Measurements from ENCODE around the gene MRC2. TPM values are rescaled to one million over a fixed set of nuclear protein-coding genes. Genes with fewer than 3 reads are reported as not detected.

The MRC2 gene
- total and polyA plus RNA-seq, 9 of the 15 experiments (the other 6 are each of a cell fraction or from before 2014, with no cell fraction given) = 0.28 to 11.5 (median 6.6) TPM

DNA sequence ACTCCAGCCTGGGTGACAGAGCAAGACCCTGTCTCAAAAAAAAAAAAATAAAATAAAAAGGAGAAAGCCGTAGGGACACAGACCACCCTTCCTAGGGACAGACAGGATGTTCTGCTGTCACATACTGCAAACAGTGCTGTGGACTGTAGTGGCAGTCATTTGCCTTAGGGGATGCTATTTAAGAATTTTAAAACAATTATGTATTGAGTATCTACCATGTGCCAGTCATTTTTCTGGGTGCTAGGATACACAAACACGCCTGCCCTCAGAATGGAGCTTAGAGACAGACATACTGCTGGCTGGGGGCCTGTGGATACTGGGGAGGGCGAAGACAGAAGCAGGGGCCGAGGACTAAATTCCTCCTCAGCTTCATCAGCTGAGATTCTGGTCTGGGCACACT lies 45.5 kb downstream of the MRC2 start:
- DNase-seq (ENCODE audit: extremely low read depth in 1 of 4, low spot score in 3 of 4) = no peak
- H3K27ac ChIP-seq (ENCODE audit: extremely low read depth, low read depth, low read length) = no peak overlapping the region
- WGBS (ENCODE audit: insufficient coverage, low coverage, missing lambda C conversion rate) = 66% methylated on average over 4 of the region's 4 CpGs
- no peak overlapping the region for H2AFZ ChIP-seq (ENCODE audit: low read depth, low read length)
- no peak overlapping the region for H3K9ac ChIP-seq (ENCODE audit: insufficient read depth in 1 of 2, low read depth in 2 of 2, low read length in 2 of 2)
- H3K9me3 ChIP-seq (replicated peaks; ENCODE audit: control insufficient read depth, insufficient read depth, low read depth, low read length) = no peaks in the 10 kb centered on the region
- ATAC-seq = no peak
- BruUV-seq (replicated peaks) = no TSS peak
- no peaks in the 10 kb centered on the region for H3K9me1 ChIP-seq (ENCODE audit: control insufficient read depth, insufficient read depth, low read length)
- no peaks in the 10 kb centered on the region for H3K27me3 ChIP-seq (ENCODE audit: control insufficient read depth in 2 of 2, insufficient read depth in 2 of 2, low read length in 2 of 2)
- no peak for FAIRE-seq
- no peak for TF ChIP-seq EP400 (IDR thresholded peaks at IDR 0.05)
- TF ChIP-seq KAT8 (IDR thresholded peaks at IDR 0.05; ENCODE audit: low read depth) = no peak
- no peak for TF ChIP-seq ZNF75A (CRISPR knock-in tag; IDR thresholded peaks at IDR 0.05)
- TF ChIP-seq ZNF696 (CRISPR knock-in tag; conservative IDR thresholded peaks at IDR 0.05) = no peak
- TF ChIP-seq, protein P1, sequence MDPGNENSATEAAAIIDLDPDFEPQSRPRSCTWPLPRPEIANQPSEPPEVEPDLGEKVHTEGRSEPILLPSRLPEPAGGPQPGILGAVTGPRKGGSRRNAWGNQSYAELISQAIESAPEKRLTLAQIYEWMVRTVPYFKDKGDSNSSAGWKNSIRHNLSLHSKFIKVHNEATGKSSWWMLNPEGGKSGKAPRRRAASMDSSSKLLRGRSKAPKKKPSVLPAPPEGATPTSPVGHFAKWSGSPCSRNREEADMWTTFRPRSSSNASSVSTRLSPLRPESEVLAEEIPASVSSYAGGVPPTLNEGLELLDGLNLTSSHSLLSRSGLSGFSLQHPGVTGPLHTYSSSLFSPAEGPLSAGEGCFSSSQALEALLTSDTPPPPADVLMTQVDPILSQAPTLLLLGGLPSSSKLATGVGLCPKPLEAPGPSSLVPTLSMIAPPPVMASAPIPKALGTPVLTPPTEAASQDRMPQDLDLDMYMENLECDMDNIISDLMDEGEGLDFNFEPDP (CRISPR knock-in tag; IDR thresholded peaks at IDR 0.05) = no peak
- TF ChIP-seq HDAC2 (IDR thresholded peaks at IDR 0.05) = no peak
- TF ChIP-seq ZBTB8A (IDR thresholded peaks at IDR 0.05; ENCODE audit: partially characterized antibody) = no peak
- no peak for TF ChIP-seq SOX6 (IDR thresholded peaks at IDR 0.05)
- no peak for TF ChIP-seq ZNF134 (CRISPR knock-in tag; conservative IDR thresholded peaks at IDR 0.05)
- TF ChIP-seq ZNF668 (CRISPR knock-in tag; IDR thresholded peaks at IDR 0.05) = no peak
- no peak for TF ChIP-seq MTF1 (CRISPR knock-in tag; IDR thresholded peaks at IDR 0.05; ENCODE audit: borderline replicate concordance)
- TF ChIP-seq, protein P2, sequence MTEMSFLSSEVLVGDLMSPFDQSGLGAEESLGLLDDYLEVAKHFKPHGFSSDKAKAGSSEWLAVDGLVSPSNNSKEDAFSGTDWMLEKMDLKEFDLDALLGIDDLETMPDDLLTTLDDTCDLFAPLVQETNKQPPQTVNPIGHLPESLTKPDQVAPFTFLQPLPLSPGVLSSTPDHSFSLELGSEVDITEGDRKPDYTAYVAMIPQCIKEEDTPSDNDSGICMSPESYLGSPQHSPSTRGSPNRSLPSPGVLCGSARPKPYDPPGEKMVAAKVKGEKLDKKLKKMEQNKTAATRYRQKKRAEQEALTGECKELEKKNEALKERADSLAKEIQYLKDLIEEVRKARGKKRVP (CRISPR knock-in tag; IDR thresholded peaks at IDR 0.05) = no peak
- no peak for TF ChIP-seq ZNF165 (CRISPR knock-in tag; IDR thresholded peaks at IDR 0.05; ENCODE audit: borderline replicate concordance)
- no peak for TF ChIP-seq CBFA2T3 (IDR thresholded peaks at IDR 0.05)
- H3K4me1 ChIP-seq (replicated peaks in 1 of 2; ENCODE audit: control insufficient read depth in 2 of 2, insufficient read depth in 2 of 2, low read length in 2 of 2) = peaks cover 8 to 38% of the 10 kb centered on the region in 2 experiments; a peak in 4 of 5 replicates
- ChIA-PET CTCF (ENCODE audit: low intra/inter-chr PET ratio) (interaction anchor here (0.6 to 1.8 kb wide), 3 partner anchors 30 to 295 kb away, joined by 3 to 14 read pairs (median 5); no protein-coding TSS in a partner anchor), POLR2A (interaction anchor here (1.2 to 2.1 kb wide), 2 partner anchors 9 to 21 kb away, joined by 4 to 8 read pairs; no protein-coding TSS in a partner anchor)
- no peaks in the 10 kb centered on the region for H4K20me1 ChIP-seq (replicated peaks; ENCODE audit: control insufficient read depth, insufficient read depth, low read length)
- intact Hi-C loops (cut with micrococcal nuclease) = loop anchor here (1.0 to 10.0 kb wide), 3 partner anchors 47 to 732 kb away; no protein-coding TSS in a partner anchor
- H3K4me2 ChIP-seq (ENCODE audit: insufficient read depth, low read length) = no peak overlapping the region
- in situ Hi-C loops (cut with MboI) = no loop called here
- no peaks in the 10 kb centered on the region for H3K36me3 ChIP-seq (ENCODE audit: control insufficient read depth, insufficient read depth, low read length)
- no peaks in the 10 kb centered on the region for H3K79me2 ChIP-seq (ENCODE audit: control insufficient read depth, insufficient read depth, low read length)
- H3K4me3 ChIP-seq = no peak overlapping the region

Measured in K562 (cell line).